Subcutaneous abdominal adipose tissue (tissue), 5 donors: Measurements from ENCODE around the gene PSMG4.

Experiments used
- H3K27ac ChIP-seq: one replicate; pipeline ENCODE4 v1.7.0; 2013; ENCODE audit warnings: low read depth, mild to moderate bottlenecking, inconsistent platforms, low read length, moderate library complexity
- H3K27me3 ChIP-seq, 5 donors: one replicate each; pipeline ENCODE4 v1.7.0; 2013; ENCODE audit warnings: low read length in 5 of 5, inconsistent platforms in 1 of 5; ENCODE audit not compliant: control insufficient read depth in 5 of 5, insufficient read depth in 4 of 5
- H3K36me3 ChIP-seq, 5 donors: one replicate each; pipeline ENCODE4 v1.7.0; 2013; ENCODE audit warnings: low read length in 5 of 5; ENCODE audit not compliant: control insufficient read depth in 5 of 5, insufficient read depth in 5 of 5
- H3K4me1 ChIP-seq, 5 donors: one replicate each; pipeline ENCODE4 v1.7.0; 2013; ENCODE audit warnings: low read length in 5 of 5, mild to moderate bottlenecking in 3 of 5, moderate library complexity in 1 of 5; ENCODE audit not compliant: control insufficient read depth in 5 of 5, insufficient read depth in 5 of 5
- H3K4me3 ChIP-seq, 5 donors: one replicate each; pipeline ENCODE4 v1.7.0; 2013; ENCODE audit warnings: low read length in 5 of 5, low read depth in 1 of 5
- H3K9ac ChIP-seq, 5 donors: one replicate each; pipeline ENCODE4 v1.7.0; 2013; ENCODE audit warnings: low read length in 5 of 5, mild to moderate bottlenecking in 4 of 5, moderate library complexity in 3 of 5
- H3K9me3 ChIP-seq, 5 donors: one replicate each; pipeline ENCODE4 v1.7.0; 2013; ENCODE audit warnings: low read length in 5 of 5; ENCODE audit not compliant: control insufficient read depth in 5 of 5
- donor health status: healthy.
- donor health status: healthy.
- donor health status: healthy.
- donor health status: healthy.
- donor health status: healthy.

PSMG4 gene

GRCh38 chr6:3280866-3281465, 22.2 kb downstream of the PSMG4 start:
- peaks cover 15 to 47% (median 35%) of the 10 kb centered on the region in 5 donors for H3K4me1 ChIP-seq

GRCh38 chr6:3281631-3282475, 23.1 kb downstream of the PSMG4 start:
- peaks cover 15 to 47% (median 35%) of the 10 kb centered on the region in 5 donors for H3K4me1 ChIP-seq
- H3K9me3 ChIP-seq: no peaks in the 10 kb centered on the region
- peaks cover 0 to 62% (median 26%) of the 10 kb centered on the region in 5 donors for H3K36me3 ChIP-seq
- H3K4me3 ChIP-seq: peak overlapping the region in 2 of 5 donors; percentile 6 to 17
- no peaks in the 10 kb centered on the region for H3K27me3 ChIP-seq
- peak overlapping the region in 1 of 5 donors; percentile 34 for H3K9ac ChIP-seq
- peak overlapping the region; percentile 84 for H3K27ac ChIP-seq

More at GRCh38 chr6:3280866-3281465, 22.2 kb downstream of the PSMG4 start:
- Histone ChIP-seq H3K9ac (no peak overlapping the region), H3K9me3 (no peaks in the 10 kb centered on the region), H3K27ac (peak overlapping the region; percentile 84), H3K36me3 (peaks cover 0 to 67% (median 26%) of the 10 kb centered on the region in 5 donors), H3K4me3 (no peak overlapping the region), H3K27me3 (no peaks in the 10 kb centered on the region)

GRCh38 chr6:3282476-3283236, 23.9 kb downstream of the PSMG4 start:
- Histone ChIP-seq H3K27ac (peak overlapping the region; percentile 84), H3K4me3 (peak overlapping the region in 1 of 5 donors; percentile 17), H3K4me1 (peaks cover 15 to 47% (median 35%) of the 10 kb centered on the region in 5 donors), H3K27me3 (no peaks in the 10 kb centered on the region), H3K9me3 (no peaks in the 10 kb centered on the region), H3K9ac (peak overlapping the region in 1 of 5 donors; percentile 34), H3K36me3 (peaks cover 0 to 59% (median 26%) of the 10 kb centered on the region in 5 donors)

- Histone ChIP-seq H3K36me3 (peaks cover 0 to 58% (median 25%) of the 10 kb centered on the region in 5 donors), H3K27me3 (no peaks in the 10 kb centered on the region), H3K9ac (no peak overlapping the region), H3K4me3 (no peak overlapping the region), H3K27ac (no peak overlapping the region), H3K9me3 (no peaks in the 10 kb centered on the region), H3K4me1 (peaks cover 15 to 47% (median 35%) of the 10 kb centered on the region in 5 donors)
These were observed 24.5 kb downstream of the PSMG4 start for GRCh38 chr6:3283241-3283640.

- Histone ChIP-seq H3K9me3 (no peaks in the 10 kb centered on the region), H3K4me1 (peaks cover 15 to 48% (median 35%) of the 10 kb centered on the region in 5 donors), H3K36me3 (peaks cover 0 to 58% (median 26%) of the 10 kb centered on the region in 5 donors), H3K27ac (no peak overlapping the region), H3K27me3 (no peaks in the 10 kb centered on the region), H3K9ac (no peak overlapping the region), H3K4me3 (no peak overlapping the region)
These were observed 25.1 kb downstream of the PSMG4 start for GRCh38 chr6:3283641-3284435.

- H3K4me1 ChIP-seq: peaks cover 15 to 54% (median 35%) of the 10 kb centered on the region in 5 donors
- no peaks in the 10 kb centered on the region for H3K27me3 ChIP-seq
- peaks cover 0 to 63% (median 27%) of the 10 kb centered on the region in 5 donors for H3K36me3 ChIP-seq
- no peak overlapping the region for H3K4me3 ChIP-seq
- no peaks in the 10 kb centered on the region for H3K9me3 ChIP-seq
- H3K9ac ChIP-seq: no peak overlapping the region
- no peak overlapping the region for H3K27ac ChIP-seq
These were observed 25.7 kb downstream of the PSMG4 start for GRCh38 chr6:3284436-3284876.

- Histone ChIP-seq H3K36me3 (peaks cover 0 to 69% (median 28%) of the 10 kb centered on the region in 5 donors), H3K27me3 (no peaks in the 10 kb centered on the region), H3K27ac (no peak overlapping the region), H3K4me3 (no peak overlapping the region), H3K9ac (no peak overlapping the region), H3K9me3 (no peaks in the 10 kb centered on the region), H3K4me1 (peaks cover 15 to 55% (median 32%) of the 10 kb centered on the region in 5 donors)
These were observed 26.4 kb downstream of the PSMG4 start for GRCh38 chr6:3285049-3285639.

GRCh38 chr6:3285732-3286131, 27.0 kb downstream of the PSMG4 start:
- no peak overlapping the region for H3K4me3 ChIP-seq
- H3K4me1 ChIP-seq: peaks cover 15 to 55% (median 32%) of the 10 kb centered on the region in 5 donors
- H3K9me3 ChIP-seq: no peaks in the 10 kb centered on the region
- no peak overlapping the region for H3K9ac ChIP-seq
- H3K27me3 ChIP-seq: no peaks in the 10 kb centered on the region
- H3K27ac ChIP-seq: no peak overlapping the region
- H3K36me3 ChIP-seq: peaks cover 0 to 74% (median 34%) of the 10 kb centered on the region in 5 donors

- Histone ChIP-seq H3K36me3 (peaks cover 0 to 76% (median 34%) of the 10 kb centered on the region in 5 donors), H3K27ac (no peak overlapping the region), H3K9me3 (no peaks in the 10 kb centered on the region), H3K4me1 (peaks cover 11 to 46% (median 25%) of the 10 kb centered on the region in 5 donors), H3K9ac (no peak overlapping the region), H3K4me3 (no peak overlapping the region), H3K27me3 (no peaks in the 10 kb centered on the region)
These were observed 28.0 kb downstream of the PSMG4 start for GRCh38 chr6:3286641-3287171.
